ENCODE measurements around the gene NRN1L.

Gene NRN1L

GRCh38 chr16:67917140-67917851, 32.6 kb downstream of the NRN1L start:
- H4K91ac ChIP-seq (ENCODE audit: low read depth, low read length, poor library complexity): no peak overlapping the region
- no peak overlapping the region for H3K27ac ChIP-seq (replicated peaks; ENCODE audit: low read length)
- WGBS, 2 donors (ENCODE audit: extremely low coverage in 2 of 2, insufficient read length in 2 of 2, insufficient replicate concordance in 1 of 2): no CpG with 5 or more reads among the region's 6 CpGs

GRCh38 chr16:67917852-67918236, 33.2 kb downstream of the NRN1L start:
- Histone ChIP-seq H2AK5ac (ENCODE audit: low read depth, low read length) (no peak overlapping the region), H3K18ac (ENCODE audit: low read length) (no peak overlapping the region), H2BK12ac (ENCODE audit: low read length) (no peak overlapping the region), H3K23ac (ENCODE audit: low read depth, low read length, poor library complexity) (no peak overlapping the region), H3K4ac (ENCODE audit: low read length) (no peak overlapping the region), H3K36me3 (replicated peaks in 1 of 2; ENCODE audit: control insufficient read depth in 2 of 2, insufficient read depth in 2 of 2, low read length in 2 of 2) (peaks cover 14 to 44% of the 10 kb centered on the region in 2 donors), H2BK15ac (ENCODE audit: low read length) (no peak overlapping the region), H2BK5ac (ENCODE audit: low read length) (no peak overlapping the region), H4K8ac (ENCODE audit: low read depth, low read length) (no peak overlapping the region), H3K27me3 (ENCODE audit: control insufficient read depth in 3 of 3, insufficient read depth in 3 of 3, low read depth in 1 of 3, low read length in 3 of 3) (no peaks in the 10 kb centered on the region), H3K14ac (ENCODE audit: low read length) (no peak overlapping the region), H3K4me1 (ENCODE audit: control insufficient read depth in 2 of 2, insufficient read depth in 1 of 2, low read depth in 1 of 2, low read length in 2 of 2) (peaks cover 0 to 2% of the 10 kb centered on the region in 2 donors), H3K9ac (ENCODE audit: low read depth, low read length, poor library complexity) (no peak overlapping the region), H2AFZ (ENCODE audit: low read length) (no peak overlapping the region), H2BK120ac (ENCODE audit: low read depth, low read length) (no peak overlapping the region), H3K4me2 (ENCODE audit: insufficient read depth, low read length, poor library complexity, severe bottlenecking) (no peak overlapping the region), H3K9me3 (replicated peaks in 1 of 2; ENCODE audit: control insufficient read depth in 2 of 2, insufficient read depth in 1 of 2, low read depth in 1 of 2, low read length in 2 of 2) (no peaks in the 10 kb centered on the region), H3K79me1 (ENCODE audit: low read depth, low read length) (peaks cover 25% of the 10 kb centered on the region), H3K27ac (replicated peaks; ENCODE audit: low read length) (no peak overlapping the region), H3K4me3 (ENCODE audit: low read length in 2 of 2) (no peak overlapping the region), H4K91ac (ENCODE audit: low read depth, low read length, poor library complexity) (no peak overlapping the region)
- WGBS, 2 donors (ENCODE audit: extremely low coverage in 2 of 2, insufficient read length in 2 of 2, insufficient replicate concordance in 1 of 2): no CpG with 5 or more reads among the region's 4 CpGs
- DNase-seq (ENCODE audit: low spot score): no peak

More at GRCh38 chr16:67917140-67917851, 32.6 kb downstream of the NRN1L start:
- no peak overlapping the region for H2BK12ac ChIP-seq (ENCODE audit: low read length)
- peak overlapping the region; percentile 17 for H3K14ac ChIP-seq (ENCODE audit: low read length)
- no peak overlapping the region for H3K4me2 ChIP-seq (ENCODE audit: insufficient read depth, low read length, poor library complexity, severe bottlenecking)
- H3K23ac ChIP-seq (ENCODE audit: low read depth, low read length, poor library complexity): no peak overlapping the region
- H4K8ac ChIP-seq (ENCODE audit: low read depth, low read length): peak overlapping the region; percentile 65
- peaks cover 25% of the 10 kb centered on the region for H3K79me1 ChIP-seq (ENCODE audit: low read depth, low read length)
- no peak overlapping the region for H3K9ac ChIP-seq (ENCODE audit: low read depth, low read length, poor library complexity)
- H3K27me3 ChIP-seq (ENCODE audit: control insufficient read depth in 3 of 3, insufficient read depth in 3 of 3, low read depth in 1 of 3, low read length in 3 of 3): no peaks in the 10 kb centered on the region
- H3K4me1 ChIP-seq (ENCODE audit: control insufficient read depth in 2 of 2, insufficient read depth in 1 of 2, low read depth in 1 of 2, low read length in 2 of 2): peaks cover 0 to 2% of the 10 kb centered on the region in 2 donors
- no peaks in the 10 kb centered on the region for H3K9me3 ChIP-seq (replicated peaks in 1 of 2; ENCODE audit: control insufficient read depth in 2 of 2, insufficient read depth in 1 of 2, low read depth in 1 of 2, low read length in 2 of 2)
- no peak overlapping the region for H3K4me3 ChIP-seq (ENCODE audit: low read length in 2 of 2)
- H2BK15ac ChIP-seq (ENCODE audit: low read length): no peak overlapping the region
- no peak for DNase-seq (ENCODE audit: low spot score)
- no peak overlapping the region for H2BK120ac ChIP-seq (ENCODE audit: low read depth, low read length)
- peaks cover 14 to 40% of the 10 kb centered on the region in 2 donors for H3K36me3 ChIP-seq (replicated peaks in 1 of 2; ENCODE audit: control insufficient read depth in 2 of 2, insufficient read depth in 2 of 2, low read length in 2 of 2)
- no peak overlapping the region for H2AFZ ChIP-seq (ENCODE audit: low read length)
- no peak overlapping the region for H3K4ac ChIP-seq (ENCODE audit: low read length)
- no peak overlapping the region for H2AK5ac ChIP-seq (ENCODE audit: low read depth, low read length)
- H3K18ac ChIP-seq (ENCODE audit: low read length): no peak overlapping the region
- no peak overlapping the region for H2BK5ac ChIP-seq (ENCODE audit: low read length)

GRCh38 chr16:67919622-67920221, 35.0 kb downstream of the NRN1L start:
- Histone ChIP-seq H3K4me1 (ENCODE audit: control insufficient read depth in 2 of 2, insufficient read depth in 1 of 2, low read depth in 1 of 2, low read length in 2 of 2) (peaks cover 0 to 2% of the 10 kb centered on the region in 2 donors), H2AFZ (ENCODE audit: low read length) (no peak overlapping the region), H2BK15ac (ENCODE audit: low read length) (no peak overlapping the region), H3K23ac (ENCODE audit: low read depth, low read length, poor library complexity) (no peak overlapping the region), H3K4me3 (ENCODE audit: low read length in 2 of 2) (peak overlapping the region in 1 of 2 donors; percentile 49), H3K4ac (ENCODE audit: low read length) (no peak overlapping the region), H3K14ac (ENCODE audit: low read length) (peak overlapping the region; percentile 14), H3K9me3 (replicated peaks in 1 of 2; ENCODE audit: control insufficient read depth in 2 of 2, insufficient read depth in 1 of 2, low read depth in 1 of 2, low read length in 2 of 2) (no peaks in the 10 kb centered on the region), H2AK5ac (ENCODE audit: low read depth, low read length) (no peak overlapping the region), H2BK12ac (ENCODE audit: low read length) (no peak overlapping the region), H4K91ac (ENCODE audit: low read depth, low read length, poor library complexity) (no peak overlapping the region), H3K79me1 (ENCODE audit: low read depth, low read length) (peaks cover 29% of the 10 kb centered on the region), H4K8ac (ENCODE audit: low read depth, low read length) (no peak overlapping the region), H3K27ac (replicated peaks; ENCODE audit: low read length) (no peak overlapping the region), H3K9ac (ENCODE audit: low read depth, low read length, poor library complexity) (peak overlapping the region; percentile 30), H3K27me3 (ENCODE audit: control insufficient read depth in 3 of 3, insufficient read depth in 3 of 3, low read depth in 1 of 3, low read length in 3 of 3) (no peaks in the 10 kb centered on the region), H2BK5ac (ENCODE audit: low read length) (no peak overlapping the region), H2BK120ac (ENCODE audit: low read depth, low read length) (no peak overlapping the region), H3K18ac (ENCODE audit: low read length) (no peak overlapping the region), H3K36me3 (replicated peaks in 1 of 2; ENCODE audit: control insufficient read depth in 2 of 2, insufficient read depth in 2 of 2, low read length in 2 of 2) (peaks cover 17 to 58% of the 10 kb centered on the region in 2 donors), H3K4me2 (ENCODE audit: insufficient read depth, low read length, poor library complexity, severe bottlenecking) (no peak overlapping the region)
- no CpG with 5 or more reads among the region's 6 CpGs for WGBS, 2 donors (ENCODE audit: extremely low coverage in 2 of 2, insufficient read length in 2 of 2, insufficient replicate concordance in 1 of 2)
- DNase-seq (ENCODE audit: low spot score): no peak

- DNase-seq (ENCODE audit: low spot score): no peak
- Histone ChIP-seq H3K4ac (ENCODE audit: low read length) (no peak overlapping the region), H2BK5ac (ENCODE audit: low read length) (no peak overlapping the region), H3K36me3 (replicated peaks in 1 of 2; ENCODE audit: control insufficient read depth in 2 of 2, insufficient read depth in 2 of 2, low read length in 2 of 2) (peaks cover 14 to 47% of the 10 kb centered on the region in 2 donors), H3K27me3 (ENCODE audit: control insufficient read depth in 3 of 3, insufficient read depth in 3 of 3, low read depth in 1 of 3, low read length in 3 of 3) (no peaks in the 10 kb centered on the region), H3K4me3 (ENCODE audit: low read length in 2 of 2) (no peak overlapping the region), H2BK12ac (ENCODE audit: low read length) (no peak overlapping the region), H3K14ac (ENCODE audit: low read length) (no peak overlapping the region), H3K23ac (ENCODE audit: low read depth, low read length, poor library complexity) (peak overlapping the region; percentile 29), H4K91ac (ENCODE audit: low read depth, low read length, poor library complexity) (no peak overlapping the region), H3K9me3 (replicated peaks in 1 of 2; ENCODE audit: control insufficient read depth in 2 of 2, insufficient read depth in 1 of 2, low read depth in 1 of 2, low read length in 2 of 2) (no peaks in the 10 kb centered on the region), H2BK15ac (ENCODE audit: low read length) (no peak overlapping the region), H3K18ac (ENCODE audit: low read length) (no peak overlapping the region), H3K4me1 (ENCODE audit: control insufficient read depth in 2 of 2, insufficient read depth in 1 of 2, low read depth in 1 of 2, low read length in 2 of 2) (no peaks in the 10 kb centered on the region), H3K9ac (ENCODE audit: low read depth, low read length, poor library complexity) (peak overlapping the region; percentile 61), H2AK5ac (ENCODE audit: low read depth, low read length) (no peak overlapping the region), H4K8ac (ENCODE audit: low read depth, low read length) (no peak overlapping the region), H3K4me2 (ENCODE audit: insufficient read depth, low read length, poor library complexity, severe bottlenecking) (no peak overlapping the region), H2BK120ac (ENCODE audit: low read depth, low read length) (no peak overlapping the region), H3K79me1 (ENCODE audit: low read depth, low read length) (peaks cover 23% of the 10 kb centered on the region), H2AFZ (ENCODE audit: low read length) (no peak overlapping the region), H3K27ac (replicated peaks; ENCODE audit: low read length) (no peak overlapping the region)
- no CpG with 5 or more reads among the region's 5 CpGs for WGBS, 2 donors (ENCODE audit: extremely low coverage in 2 of 2, insufficient read length in 2 of 2, insufficient replicate concordance in 1 of 2)
These were observed 37.5 kb downstream of the NRN1L start for GRCh38 chr16:67922221-67922620.

Data from neuronal stem cell (in vitro differentiated cells).